Measurements from ENCODE around the gene GIT1.

The GIT1 gene

GRCh38 chr17:29597361-29598172, 8.1 kb upstream of the GIT1 start:
- H3K4me3 ChIP-seq (ENCODE audit: low read depth, low read length): no peak overlapping the region
- no peak overlapping the region for H3K27ac ChIP-seq
- no peaks in the 10 kb centered on the region for H3K27me3 ChIP-seq (ENCODE audit: insufficient read depth, low read depth, severe bottlenecking)
- TF ChIP-seq CTCF (IDR thresholded peaks at IDR 0.05; ENCODE audit: low read depth, low read length): no peak
- H3K9me3 ChIP-seq (ENCODE audit: severe bottlenecking): no peaks in the 10 kb centered on the region
- H3K36me3 ChIP-seq: no peaks in the 10 kb centered on the region; the same call in 1 of the 2 replicates
- no peak for DNase-seq

GRCh38 chr17:29596811-29597210, 7.4 kb upstream of the GIT1 start:
- Histone ChIP-seq H3K4me3 (ENCODE audit: low read depth, low read length) (no peak overlapping the region), H3K9me3 (ENCODE audit: severe bottlenecking) (no peaks in the 10 kb centered on the region), H3K27ac (no peak overlapping the region), H3K27me3 (ENCODE audit: insufficient read depth, low read depth, severe bottlenecking) (no peaks in the 10 kb centered on the region), H3K36me3 (no peaks in the 10 kb centered on the region; the same call in 1 of the 2 replicates)
- no peak for TF ChIP-seq CTCF (IDR thresholded peaks at IDR 0.05; ENCODE audit: low read depth, low read length)
- no peak for DNase-seq

- no peaks in the 10 kb centered on the region; the same call in 1 of the 2 replicates for H3K36me3 ChIP-seq
- no peak for TF ChIP-seq CTCF (IDR thresholded peaks at IDR 0.05; ENCODE audit: low read depth, low read length)
- DNase-seq: no peak
- no peaks in the 10 kb centered on the region for H3K27me3 ChIP-seq (ENCODE audit: insufficient read depth, low read depth, severe bottlenecking)
- no peak overlapping the region for H3K27ac ChIP-seq
- H3K9me3 ChIP-seq (ENCODE audit: severe bottlenecking): no peaks in the 10 kb centered on the region
- no peak overlapping the region for H3K4me3 ChIP-seq (ENCODE audit: low read depth, low read length)
These were observed 6.7 kb upstream of the GIT1 start for GRCh38 chr17:29595943-29596774.

GRCh38 chr17:29595107-29595942, 5.9 kb upstream of the GIT1 start:
- TF ChIP-seq CTCF (IDR thresholded peaks at IDR 0.05; ENCODE audit: low read depth, low read length): no peak
- Histone ChIP-seq H3K4me3 (ENCODE audit: low read depth, low read length) (no peak overlapping the region), H3K27me3 (ENCODE audit: insufficient read depth, low read depth, severe bottlenecking) (no peaks in the 10 kb centered on the region), H3K9me3 (ENCODE audit: severe bottlenecking) (no peaks in the 10 kb centered on the region), H3K36me3 (no peaks in the 10 kb centered on the region; the same call in 1 of the 2 replicates), H3K27ac (no peak overlapping the region)
- no peak for DNase-seq

- no peak for DNase-seq
- H3K4me3 ChIP-seq (ENCODE audit: low read depth, low read length): peak overlapping the region; percentile 58
- no peak for TF ChIP-seq CTCF (IDR thresholded peaks at IDR 0.05; ENCODE audit: low read depth, low read length)
- H3K9me3 ChIP-seq (ENCODE audit: severe bottlenecking): no peaks in the 10 kb centered on the region
- no peaks in the 10 kb centered on the region for H3K36me3 ChIP-seq
- no peaks in the 10 kb centered on the region for H3K27me3 ChIP-seq (ENCODE audit: insufficient read depth, low read depth, severe bottlenecking)
- peak overlapping the region; percentile 76; the same call in 1 of the 2 replicates for H3K27ac ChIP-seq
These were observed 5.2 kb upstream of the GIT1 start for GRCh38 chr17:29594519-29595090.

Data from WERI-Rb-1 (cell line).